Kidney epithelial cell (primary cell): Measurements from ENCODE around the gene DUSP22. TPM values are rescaled to one million over a fixed set of nuclear protein-coding genes. Genes with fewer than 3 reads are reported as not detected.

Source experiments
- DNase-seq: peaks from one replicate; pipeline ENCODE4 v3.0.0-alpha.2; 2010; ENCODE audit warnings: low read depth
- H3K27me3 ChIP-seq: 2 replicates; pipeline ENCODE4 v1.6.0; 2011; ENCODE audit warnings: low read length; ENCODE audit not compliant: control insufficient read depth, insufficient read depth
- H3K36me3 ChIP-seq: 2 replicates; pipeline ENCODE4 v1.5.1; 2011; ENCODE audit warnings: low read length; ENCODE audit not compliant: control insufficient read depth, insufficient read depth
- H3K4me3 ChIP-seq: 2 replicates; pipeline ENCODE4 v1.5.1; 2011; ENCODE audit warnings: low read depth, mild to moderate bottlenecking, control low read depth, low read length
- total RNA-seq: library from RNA; depleted of rRNA; stranded (reverse); fragments of >200 nt; gene quantifications from 2 replicates; pipeline ENCODE4 v1.2.3, GENCODE V29; 2015
- TF ChIP-seq, protein P1 (sequence below): IDR thresholded peaks from 2 replicates; pipeline ENCODE4 v1.5.1; 2011; ENCODE audit warnings: mild to moderate bottlenecking, moderate library complexity, low read length, control low read depth, inconsistent platforms; ENCODE audit not compliant: insufficient read depth, poor library complexity, severe bottlenecking

Gene DUSP22
- total RNA-seq, 1 donor from 2014 or later, result 35.9 TPM

DNA sequence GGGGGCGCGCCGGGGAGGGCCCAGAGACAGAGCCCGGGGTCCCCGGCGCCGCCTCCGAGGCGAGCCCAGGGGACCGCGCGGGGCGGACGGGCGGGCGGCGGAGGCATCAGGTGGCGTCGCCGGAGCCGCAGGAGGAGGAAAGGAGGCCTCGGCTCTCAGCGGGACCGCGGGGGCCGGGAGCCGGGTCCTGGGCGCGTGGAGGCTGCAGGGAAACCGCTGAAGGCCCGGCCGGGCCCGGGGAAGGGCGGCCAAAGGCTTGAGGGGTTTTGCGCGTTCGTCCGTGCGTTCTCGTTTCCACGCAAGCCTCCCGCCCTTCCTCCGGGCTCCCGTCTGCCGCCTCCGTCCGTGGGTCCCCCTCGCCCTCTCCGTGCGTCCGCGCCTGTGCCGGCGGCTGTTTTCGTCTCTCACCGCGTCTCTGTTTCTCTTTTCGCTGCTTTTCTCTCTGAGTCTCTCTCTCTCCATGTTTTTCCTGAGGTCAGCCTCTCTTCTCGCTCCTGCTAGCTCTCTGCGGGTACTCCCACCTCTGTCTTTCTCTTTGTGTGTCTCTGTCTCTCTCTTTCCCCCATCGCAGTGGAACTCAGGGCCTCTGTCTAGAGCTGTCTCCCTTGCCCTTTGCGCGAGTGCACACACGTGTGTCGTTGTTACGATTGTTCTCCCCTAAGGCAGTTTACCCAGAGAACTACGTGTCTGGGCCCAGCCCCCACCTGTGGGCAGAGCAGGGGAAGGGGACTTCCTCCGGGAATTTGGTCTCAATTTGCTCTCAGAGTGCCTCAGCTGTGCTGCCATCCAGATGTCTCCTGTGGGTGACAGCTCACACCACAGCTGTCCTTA lies 101.3 kb downstream of the DUSP22 start:
- Histone ChIP-seq H3K36me3 (no peaks in the 10 kb centered on the region), H3K27me3 (peaks cover 66% of the 10 kb centered on the region), H3K4me3 (peak overlapping the region; percentile 14)
- TF ChIP-seq, protein P1, sequence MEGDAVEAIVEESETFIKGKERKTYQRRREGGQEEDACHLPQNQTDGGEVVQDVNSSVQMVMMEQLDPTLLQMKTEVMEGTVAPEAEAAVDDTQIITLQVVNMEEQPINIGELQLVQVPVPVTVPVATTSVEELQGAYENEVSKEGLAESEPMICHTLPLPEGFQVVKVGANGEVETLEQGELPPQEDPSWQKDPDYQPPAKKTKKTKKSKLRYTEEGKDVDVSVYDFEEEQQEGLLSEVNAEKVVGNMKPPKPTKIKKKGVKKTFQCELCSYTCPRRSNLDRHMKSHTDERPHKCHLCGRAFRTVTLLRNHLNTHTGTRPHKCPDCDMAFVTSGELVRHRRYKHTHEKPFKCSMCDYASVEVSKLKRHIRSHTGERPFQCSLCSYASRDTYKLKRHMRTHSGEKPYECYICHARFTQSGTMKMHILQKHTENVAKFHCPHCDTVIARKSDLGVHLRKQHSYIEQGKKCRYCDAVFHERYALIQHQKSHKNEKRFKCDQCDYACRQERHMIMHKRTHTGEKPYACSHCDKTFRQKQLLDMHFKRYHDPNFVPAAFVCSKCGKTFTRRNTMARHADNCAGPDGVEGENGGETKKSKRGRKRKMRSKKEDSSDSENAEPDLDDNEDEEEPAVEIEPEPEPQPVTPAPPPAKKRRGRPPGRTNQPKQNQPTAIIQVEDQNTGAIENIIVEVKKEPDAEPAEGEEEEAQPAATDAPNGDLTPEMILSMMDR, result no peak
- no peak for DNase-seq

DNA sequence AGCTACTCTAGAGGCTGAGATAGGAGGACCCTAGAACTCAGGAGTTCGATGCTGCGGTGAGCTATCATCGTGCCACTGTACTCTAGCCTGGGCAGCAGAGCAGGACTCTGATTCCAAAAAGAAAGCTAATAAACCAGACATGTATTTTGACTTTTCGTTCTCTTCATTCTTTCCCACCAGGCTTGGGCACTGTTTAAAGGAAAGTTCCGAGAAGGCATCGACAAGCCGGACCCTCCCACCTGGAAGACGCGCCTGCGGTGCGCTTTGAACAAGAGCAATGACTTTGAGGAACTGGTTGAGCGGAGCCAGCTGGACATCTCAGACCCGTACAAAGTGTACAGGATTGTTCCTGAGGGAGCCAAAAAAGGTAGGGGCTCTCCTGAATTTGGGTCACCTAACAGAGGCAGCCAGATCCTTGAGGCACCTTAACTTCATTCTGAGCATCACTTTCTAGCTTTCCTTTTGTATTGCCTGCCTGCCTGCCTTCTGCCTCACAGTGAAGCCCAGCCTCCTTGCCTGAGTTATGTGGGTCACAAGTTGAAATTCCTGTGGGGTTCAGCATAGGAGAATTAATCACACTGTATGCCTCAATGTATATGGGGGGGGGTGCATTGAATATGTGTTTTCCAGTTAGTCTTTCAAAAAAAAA lies 102.5 kb downstream of the DUSP22 start:
- TF ChIP-seq, protein P1, result no peak
- no peak for DNase-seq
- no peaks in the 10 kb centered on the region for H3K36me3 ChIP-seq
- H3K4me3 ChIP-seq, result no peak overlapping the region
- H3K27me3 ChIP-seq, result peaks cover 67% of the 10 kb centered on the region

DNA sequence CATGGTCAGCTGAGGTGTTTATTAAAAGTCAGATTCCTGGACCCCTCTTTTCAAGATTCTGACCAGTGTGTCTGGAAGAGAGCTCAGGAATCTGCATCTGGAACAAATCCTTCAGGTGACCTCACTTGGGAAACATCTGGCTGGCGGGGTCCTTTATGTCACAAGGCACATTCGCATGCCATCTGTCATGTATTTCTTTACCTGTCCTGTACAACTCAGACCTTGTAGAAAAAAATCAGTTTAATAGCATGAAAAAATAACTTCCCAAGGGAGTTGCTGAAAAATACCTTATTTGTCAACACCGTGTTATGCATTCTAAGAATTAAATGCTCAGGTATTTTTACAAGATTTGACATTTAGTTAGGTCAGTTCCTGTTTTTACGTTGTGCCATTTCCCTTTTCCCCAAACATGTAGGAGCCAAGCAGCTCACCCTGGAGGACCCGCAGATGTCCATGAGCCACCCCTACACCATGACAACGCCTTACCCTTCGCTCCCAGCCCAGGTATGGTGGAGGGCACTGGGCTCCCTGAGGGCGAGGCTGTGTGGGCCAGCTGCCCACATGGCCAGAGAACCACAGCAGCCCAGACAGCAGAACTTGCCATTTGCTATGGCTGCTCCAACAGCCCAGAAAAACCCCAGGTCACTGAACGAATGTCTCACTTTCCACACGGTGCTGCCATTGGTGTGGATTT lies 103.3 kb downstream of the DUSP22 start:
- no peak for DNase-seq
- Histone ChIP-seq H3K36me3 (no peaks in the 10 kb centered on the region), H3K27me3 (peaks cover 62% of the 10 kb centered on the region), H3K4me3 (no peak overlapping the region)
- TF ChIP-seq, protein P1, result no peak

DNA sequence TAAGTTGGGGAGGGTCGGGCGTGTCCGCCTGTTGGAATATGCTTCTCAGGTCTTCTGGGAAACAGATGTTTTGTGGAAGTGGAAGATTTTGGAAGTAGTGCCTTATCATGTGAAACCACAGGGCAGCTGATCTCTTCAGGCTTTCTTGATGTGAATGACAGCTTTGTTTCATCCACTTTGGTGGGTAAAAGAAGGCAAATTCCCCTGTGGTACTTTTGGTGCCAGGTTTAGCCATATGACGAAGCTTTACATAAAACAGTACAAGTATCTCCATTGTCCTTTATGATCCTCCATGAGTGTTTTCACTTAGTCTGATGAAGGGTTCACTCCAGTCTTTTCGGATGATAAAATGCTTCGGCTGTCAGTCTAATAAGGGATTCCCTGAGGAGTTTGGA lies 103.8 kb downstream of the DUSP22 start:
- Histone ChIP-seq H3K4me3 (no peak overlapping the region), H3K36me3 (no peaks in the 10 kb centered on the region), H3K27me3 (peaks cover 57% of the 10 kb centered on the region)
- no peak for DNase-seq
- TF ChIP-seq, protein P1, result no peak

DNA sequence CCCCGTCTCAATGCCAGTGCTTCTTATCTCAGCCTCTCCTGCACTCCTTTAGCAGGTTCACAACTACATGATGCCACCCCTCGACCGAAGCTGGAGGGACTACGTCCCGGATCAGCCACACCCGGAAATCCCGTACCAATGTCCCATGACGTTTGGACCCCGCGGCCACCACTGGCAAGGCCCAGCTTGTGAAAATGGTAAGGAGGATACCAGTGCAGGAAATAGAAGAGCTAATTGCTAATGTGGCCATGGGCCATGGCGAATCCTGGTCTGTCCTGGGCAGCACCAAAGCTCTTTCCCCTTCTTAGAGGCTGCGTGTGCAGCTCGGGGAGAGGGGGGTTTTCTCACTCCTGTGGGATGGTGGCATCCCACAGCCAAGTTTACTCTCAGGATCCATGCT lies 104.8 kb downstream of the DUSP22 start:
- peaks cover 49% of the 10 kb centered on the region for H3K27me3 ChIP-seq
- no peak overlapping the region for H3K4me3 ChIP-seq
- H3K36me3 ChIP-seq, result no peaks in the 10 kb centered on the region
- TF ChIP-seq, protein P1, result no peak
- DNase-seq, result no peak
